PFSK-1 (cell line): ENCODE results near the gene CPA1.

Experiments
- FOXP2 ChIP-seq: optimal IDR thresholded peaks from 2 replicates; pipeline ENCODE3; 2011; ENCODE audit warnings: borderline replicate concordance, control low read depth, inconsistent platforms; ENCODE audit not compliant: insufficient read depth; ENCODE audit errors: extremely low read length, extremely low read depth
- POLR2AphosphoS5 ChIP-seq: IDR thresholded peaks from 2 replicates; pipeline ENCODE4 v1.6.1; 2012; ENCODE audit warnings: low read depth, mild to moderate bottlenecking, control low read depth, low read length, moderate library complexity
- REST ChIP-seq, 2 experiments: IDR thresholded peaks; 2 replicates each; pipeline versions ENCODE4 v1.6.1 to v1.8.0; 2011 to 2012; ENCODE audit warnings: low read depth in 2 of 2, low read length in 2 of 2, control low read depth in 1 of 2, inconsistent platforms in 1 of 2, mild to moderate bottlenecking in 1 of 2, moderate library complexity in 1 of 2; ENCODE audit not compliant: insufficient read depth in 1 of 2
- SIN3A ChIP-seq: IDR thresholded peaks from 2 replicates; pipeline ENCODE4 v1.6.1; 2012; ENCODE audit warnings: mild to moderate bottlenecking, low read length, moderate library complexity, borderline replicate concordance; ENCODE audit not compliant: insufficient read depth
- TAF1 ChIP-seq: IDR thresholded peaks from 2 replicates; pipeline ENCODE4 v1.6.1; 2012; ENCODE audit warnings: low read length, control low read depth, borderline replicate concordance; ENCODE audit not compliant: insufficient read depth

- TF ChIP-seq SIN3A: no peak
- TF ChIP-seq POLR2AphosphoS5: no peak
- no peak for TF ChIP-seq REST (IDR thresholded peaks at IDR 0.05; ENCODE audit: insufficient read depth in 1 of 2, low read depth in 2 of 2, low read length in 2 of 2)
- TF ChIP-seq TAF1: no peak
- TF ChIP-seq FOXP2: no peak
Observed at GRCh38 chr7:130395421-130395820, 15.1 kb downstream of the CPA1 start.
